DLD1 (cell line): ENCODE results near the gene NCLN.
"Not testable (repeated sequence)": the region's sequence is repeated elsewhere in the genome, so short reads cannot be mapped to it uniquely, and the experiment has no call there.

Source experiments
- in situ Hi-C: cut with HindIII; loops from 2 replicates; pipeline ENCODE4 v1.10.0; 2017; ENCODE audit warnings: low sequenced_read_pairs

Gene NCLN

GRCh38 chr19:3196064-3196932 is 10.6 kb downstream of the NCLN start:
- in situ Hi-C loops: no loop called here

GRCh38 chr19:3196933-3197205 is 11.1 kb downstream of the NCLN start:
- in situ Hi-C loops: no loop called here

- in situ Hi-C loops: no loop called here
Measured at GRCh38 chr19:3198901-3199700, 13.4 kb downstream of the NCLN start.

- in situ Hi-C loops: no loop called here
Measured at GRCh38 chr19:3201072-3201700, 15.5 kb downstream of the NCLN start.

- in situ Hi-C loops: no loop called here
Measured at GRCh38 chr19:3201911-3202310, 16.2 kb downstream of the NCLN start.

GRCh38 chr19:3202346-3202745 is 16.6 kb downstream of the NCLN start:
- in situ Hi-C loops: no loop called here

- in situ Hi-C loops: not testable (repeated sequence)
Measured at GRCh38 chr19:3202895-3203294, 17.2 kb downstream of the NCLN start.

- in situ Hi-C loops: no loop called here
Measured at GRCh38 chr19:3203805-3204645, 18.3 kb downstream of the NCLN start.

GRCh38 chr19:3204646-3205275 is 19.0 kb downstream of the NCLN start:
- in situ Hi-C loops: no loop called here

GRCh38 chr19:3206216-3206953 is 20.7 kb downstream of the NCLN start:
- in situ Hi-C loops: no loop called here

GRCh38 chr19:3207461-3208242 is 21.9 kb downstream of the NCLN start:
- in situ Hi-C loops: no loop called here

- in situ Hi-C loops: no loop called here
Measured at GRCh38 chr19:3208317-3209207, 22.8 kb downstream of the NCLN start.

GRCh38 chr19:3210347-3211017 is 24.8 kb downstream of the NCLN start:
- in situ Hi-C loops: no loop called here

- in situ Hi-C loops: no loop called here
Measured at GRCh38 chr19:3211191-3211590, 25.5 kb downstream of the NCLN start.

- in situ Hi-C loops: no loop called here
Measured at GRCh38 chr19:3213159-3213558, 27.4 kb downstream of the NCLN start.

GRCh38 chr19:3216874-3217273 is 31.1 kb downstream of the NCLN start:
- in situ Hi-C loops: no loop called here

GRCh38 chr19:3220576-3220975 is 34.8 kb downstream of the NCLN start:
- in situ Hi-C loops: no loop called here
